ENCODE data around the gene PSME3IP1. TPM values are rescaled to one million over a fixed set of nuclear protein-coding genes. Genes with fewer than 3 reads are reported as not detected.
"Not testable (repeated sequence)": the region's sequence is repeated elsewhere in the genome, so short reads cannot be mapped to it uniquely, and the experiment has no call there.

Gene PSME3IP1
- total and polyA plus RNA-seq, 12 donors, result 32.9 to 129 (median 67.8) TPM

DNA sequence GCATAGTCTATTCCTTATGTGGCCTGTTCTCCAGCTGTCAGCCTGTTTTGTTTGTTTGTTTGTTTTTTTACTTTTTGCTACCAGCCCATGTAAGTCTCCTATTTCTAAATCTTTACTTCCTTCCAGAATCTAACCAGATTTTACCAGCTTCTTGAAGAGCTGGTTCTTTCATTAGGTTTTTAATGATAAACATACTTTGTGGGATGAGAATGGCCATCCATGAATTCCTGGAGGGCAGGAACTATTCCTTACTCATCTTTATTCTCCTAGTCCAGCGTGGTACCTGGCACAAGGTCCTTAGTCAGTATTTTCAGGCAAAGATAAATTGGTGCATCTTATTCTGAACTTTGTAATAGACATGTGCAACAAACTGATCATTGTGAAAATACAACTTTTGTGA lies 17.6 kb upstream of the PSME3IP1 start:
- Histone ChIP-seq H3K4me3 (no peak overlapping the region), H3K27ac (no peak overlapping the region), H3K4me1 (replicated peaks in 1 of 2) (no peaks in the 10 kb centered on the region), H3K36me3 (replicated peaks in 1 of 2) (peaks cover 0 to 32% of the 10 kb centered on the region in 2 donors), H3K9me3 (replicated peaks in 1 of 3) (no peaks in the 10 kb centered on the region), H3K27me3 (no peaks in the 10 kb centered on the region)
- DNase-seq, result no peak
- TF ChIP-seq POLR2A (IDR thresholded peaks at IDR 0.05), result no peak
- no peak for TF ChIP-seq CTCF (IDR thresholded peaks at IDR 0.05)
- 56 to 78% (median 67%) methylated on average over 1 of the region's 1 CpG for WGBS, 4 donors
- intact Hi-C loops (cut with DNase I), result no loop called here

GRCh38 chr16:57202095-57202886 lies 16.5 kb upstream of the PSME3IP1 start:
- Histone ChIP-seq H3K4me1 (replicated peaks in 1 of 2) (no peaks in the 10 kb centered on the region), H3K36me3 (replicated peaks in 1 of 2) (peaks cover 0 to 25% of the 10 kb centered on the region in 2 donors), H3K27me3 (no peaks in the 10 kb centered on the region), H3K9me3 (replicated peaks in 1 of 3) (no peaks in the 10 kb centered on the region), H3K27ac (no peak overlapping the region), H3K4me3 (no peak overlapping the region)
- DNase-seq, result no peak
- TF ChIP-seq CTCF (IDR thresholded peaks at IDR 0.05) (no peak), POLR2A (IDR thresholded peaks at IDR 0.05) (no peak)
- intact Hi-C loops (cut with DNase I), result no loop called here
- 90 to 96% (median 91%) methylated on average over 7 of the region's 7 CpGs for WGBS, 4 donors

- intact Hi-C loops (cut with DNase I); H3K4me3 ChIP-seq; H3K9me3 ChIP-seq (replicated peaks in 1 of 3); H3K27me3 ChIP-seq; DNase-seq; H3K27ac ChIP-seq; H3K4me1 ChIP-seq (replicated peaks in 1 of 2): not testable (repeated sequence)
- peaks cover 0 to 13% of the 10 kb centered on the region in 2 donors for H3K36me3 ChIP-seq (replicated peaks in 1 of 2)
- 86 to 95% (median 89%) methylated on average over 8 to 25 of the region's 27 CpGs; no CpG with 5 or more reads in 1 of the 4 donors for WGBS, 4 donors
Measured at GRCh38 chr16:57200926-57201325, 15.1 kb upstream of the PSME3IP1 start.

- H3K36me3 ChIP-seq (replicated peaks in 1 of 2); H3K4me3 ChIP-seq; H3K9me3 ChIP-seq (replicated peaks in 1 of 3); intact Hi-C loops (cut with DNase I); H3K27ac ChIP-seq; DNase-seq; H3K27me3 ChIP-seq; H3K4me1 ChIP-seq (replicated peaks in 1 of 2): not testable (repeated sequence)
- WGBS, 4 donors, result 96 to 100% (median 97%) methylated on average over 4 to 11 of the region's 24 CpGs
Measured at GRCh38 chr16:57200321-57200720, 14.5 kb upstream of the PSME3IP1 start.

DNA sequence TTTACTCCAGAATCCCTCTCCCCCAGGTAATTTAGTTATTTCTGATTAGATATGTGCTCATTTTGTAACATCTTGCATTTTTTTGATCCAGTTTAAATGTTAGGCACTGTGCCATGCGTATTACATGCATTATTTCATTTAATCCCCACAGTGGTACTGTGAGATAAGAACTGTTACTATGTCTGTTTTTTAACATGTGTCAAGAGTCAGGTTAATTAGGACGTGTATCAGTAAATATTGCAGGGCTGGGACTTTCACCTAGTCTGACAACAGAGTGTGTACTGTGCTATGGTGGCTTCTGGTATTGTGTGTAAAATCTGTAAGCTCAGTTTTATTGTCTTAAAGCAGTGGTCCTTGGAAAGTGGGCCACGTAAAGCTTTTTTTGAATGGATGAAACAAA lies 10.9 kb upstream of the PSME3IP1 start:
- no peaks in the 10 kb centered on the region for H3K27me3 ChIP-seq
- no peak for DNase-seq
- no peak overlapping the region for H3K27ac ChIP-seq
- WGBS, 4 donors, result 76 to 83% (median 81%) methylated on average over 3 of the region's 3 CpGs
- TF ChIP-seq CTCF (IDR thresholded peaks at IDR 0.05) (no peak), POLR2A (IDR thresholded peaks at IDR 0.05) (no peak)
- H3K4me1 ChIP-seq (replicated peaks in 1 of 2), result peaks cover 0 to 20% of the 10 kb centered on the region in 2 donors
- no peak overlapping the region for H3K4me3 ChIP-seq
- intact Hi-C loops (cut with DNase I), result loop anchor here in 1 of 2 donors (10.0 kb wide), 1 partner anchor 48 kb away; the partner anchor contains the start of gene ARL2BP
- H3K9me3 ChIP-seq (replicated peaks in 1 of 3), result no peaks in the 10 kb centered on the region
- no peaks in the 10 kb centered on the region for H3K36me3 ChIP-seq (replicated peaks in 1 of 2)

Data from adrenal gland (tissue), 12 donors.